Right renal cortex interstitium (tissue), 3 donors: ENCODE results near the gene RRP8. TPM values are rescaled to one million over a fixed set of nuclear protein-coding genes. Genes with fewer than 3 reads are reported as not detected.

Experiments used
- DNase-seq, 3 donors: peaks; one replicate each; pipeline ENCODE4 v3.0.0-alpha.2; 2013; ENCODE audit warnings: low read depth in 3 of 3, low spot score in 2 of 3
- polyA plus RNA-seq, 3 donors: library from polyadenylated mRNA; unstranded; fragments of 120-200 nt; gene quantifications; one replicate each; pipeline ENCODE4 v1.2.1, GENCODE V29; 2013; ENCODE audit not compliant: insufficient read length in 3 of 3

Gene RRP8
- polyA plus RNA-seq, 3 donors = 21.3 to 22.6 (median 21.6) TPM

DNA sequence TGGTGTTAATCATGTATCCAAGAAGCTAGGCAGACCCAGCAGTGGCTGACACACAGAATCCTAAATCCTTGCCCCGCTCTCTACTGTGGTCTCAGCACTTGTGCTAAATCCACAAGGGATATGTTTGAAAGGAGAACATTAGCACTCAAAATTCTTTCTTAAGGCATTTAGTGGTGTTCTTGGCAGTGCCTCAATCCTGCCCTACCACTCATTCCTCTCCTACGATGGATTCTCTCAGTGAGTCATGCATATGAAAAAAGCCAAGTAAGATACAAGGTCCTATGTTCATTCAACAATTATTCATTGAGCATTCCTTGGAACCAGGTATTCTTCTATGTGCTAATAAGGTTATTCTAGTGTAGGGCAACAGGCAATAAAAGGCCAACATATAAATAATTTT, 31.2 kb downstream of the RRP8 start:
- DNase-seq = no peak

DNA sequence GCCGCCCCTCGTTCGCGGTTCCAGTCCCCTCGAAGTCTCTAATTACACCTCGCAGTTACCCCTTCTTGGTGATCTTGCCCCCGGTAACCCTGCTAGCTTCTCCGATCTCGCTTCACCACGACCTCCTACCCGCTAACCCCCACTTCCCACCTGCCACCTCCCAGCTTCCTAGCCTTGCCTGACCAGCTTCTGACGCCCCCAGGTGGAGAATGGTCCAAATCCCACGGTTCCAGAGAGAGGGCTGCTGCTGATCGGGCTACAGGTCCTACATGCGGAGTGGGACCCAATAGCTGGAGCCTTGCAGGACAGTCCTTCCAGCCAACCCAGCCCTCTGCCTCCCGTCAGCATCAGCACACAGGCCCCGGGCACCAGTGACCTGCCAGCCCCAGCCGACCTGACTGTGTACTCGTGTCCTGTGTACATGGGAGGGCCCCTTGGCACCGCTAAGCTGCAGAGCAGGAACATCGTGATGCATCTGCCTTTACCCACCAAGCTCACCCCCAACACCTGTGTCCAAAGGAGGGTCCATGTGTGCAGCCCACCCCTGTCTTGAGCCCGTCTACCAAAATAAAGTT, 31.9 kb downstream of the RRP8 start:
- no peak for DNase-seq

DNA sequence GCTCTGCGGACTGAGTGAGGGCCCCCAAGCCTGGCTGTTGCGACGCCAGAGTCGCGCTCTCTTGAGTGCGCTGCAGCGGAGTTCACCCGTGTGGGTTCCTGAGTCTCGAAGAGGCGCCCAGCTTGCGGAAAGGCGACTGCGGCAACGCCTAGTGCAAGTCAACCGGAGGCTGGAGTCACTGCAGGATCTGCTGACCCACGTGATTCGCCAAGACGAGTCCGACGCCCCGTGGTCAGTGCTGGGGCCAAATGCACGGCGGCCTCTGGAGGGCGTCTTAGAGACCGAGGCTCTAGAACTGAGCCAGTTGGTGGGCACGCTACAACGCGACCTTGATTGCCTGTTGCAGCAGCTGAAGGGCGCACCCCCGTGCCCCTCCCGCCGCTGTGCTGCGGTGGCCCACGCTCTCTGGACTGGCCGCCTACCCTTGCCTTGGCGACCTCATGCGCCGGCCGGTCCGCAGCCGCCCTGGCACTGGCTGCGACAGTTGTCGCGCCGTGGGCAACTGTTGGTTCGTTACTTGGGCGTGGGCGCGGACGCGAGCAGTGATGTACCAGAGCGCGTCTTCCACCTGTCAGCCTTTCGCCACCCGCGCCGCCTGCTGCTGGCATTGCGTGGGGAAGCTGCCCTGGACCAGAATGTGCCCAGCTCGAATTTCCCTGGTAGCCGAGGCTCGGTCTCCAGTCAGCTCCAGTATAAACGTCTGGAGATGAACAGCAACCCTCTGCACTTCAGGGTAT, 32.6 kb downstream of the RRP8 start:
- DNase-seq = no peak

DNA sequence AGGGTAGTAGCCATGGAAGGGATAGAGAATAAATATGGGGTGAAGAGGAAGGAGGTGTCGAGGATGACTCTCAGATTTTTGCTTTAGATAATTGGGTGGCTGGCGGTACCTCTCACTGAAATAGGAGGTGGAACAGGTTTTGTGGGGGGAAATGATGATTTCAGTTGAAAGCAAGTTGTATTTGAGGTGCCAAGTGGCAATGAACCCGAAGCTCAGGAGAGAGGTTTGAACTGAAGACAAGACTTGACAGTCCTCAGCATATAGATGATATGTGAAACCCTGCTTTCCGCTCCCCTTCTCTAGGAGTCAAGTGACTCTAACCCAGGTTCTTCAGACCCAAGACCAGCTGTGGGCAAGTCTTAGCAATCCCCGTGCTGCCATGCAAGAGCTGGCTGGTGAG, 33.7 kb downstream of the RRP8 start:
- DNase-seq = no peak

DNA sequence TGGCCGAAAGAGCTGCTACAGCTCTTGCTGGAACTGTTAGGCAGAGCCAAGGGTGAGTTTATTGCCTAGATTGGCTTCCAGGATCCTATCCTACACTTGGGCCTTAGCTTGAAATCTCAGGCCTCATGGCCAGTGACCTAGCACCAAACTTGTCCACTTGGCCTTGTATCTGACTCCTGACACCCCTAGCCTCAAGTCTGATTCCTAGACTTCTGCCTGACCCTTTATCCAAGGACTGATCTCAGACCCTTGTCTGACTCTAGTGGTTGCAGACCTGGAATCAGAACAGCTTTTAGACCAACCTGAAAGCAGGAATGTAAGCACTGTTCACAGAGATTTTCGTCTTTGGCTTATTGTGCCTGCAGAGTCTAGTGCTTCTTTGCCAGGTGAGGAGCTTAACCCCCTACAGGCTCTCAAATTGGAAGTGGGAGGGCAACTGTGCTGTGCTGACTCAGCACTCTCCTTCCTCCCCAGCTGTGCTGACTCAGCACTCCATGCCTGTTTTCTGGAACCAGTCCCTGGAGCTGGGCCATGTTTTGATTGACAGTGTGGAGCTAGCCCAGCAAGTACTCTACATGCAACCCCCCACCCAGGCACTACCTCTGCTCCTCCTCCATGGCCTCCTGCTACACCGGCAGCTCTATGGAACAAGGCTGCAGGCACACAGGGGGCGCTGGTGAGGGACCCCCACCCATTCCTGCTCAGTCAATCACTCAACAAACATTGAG, 35.1 kb downstream of the RRP8 start:
- peak in 1 of 3 donors; percentile 33 for DNase-seq

DNA sequence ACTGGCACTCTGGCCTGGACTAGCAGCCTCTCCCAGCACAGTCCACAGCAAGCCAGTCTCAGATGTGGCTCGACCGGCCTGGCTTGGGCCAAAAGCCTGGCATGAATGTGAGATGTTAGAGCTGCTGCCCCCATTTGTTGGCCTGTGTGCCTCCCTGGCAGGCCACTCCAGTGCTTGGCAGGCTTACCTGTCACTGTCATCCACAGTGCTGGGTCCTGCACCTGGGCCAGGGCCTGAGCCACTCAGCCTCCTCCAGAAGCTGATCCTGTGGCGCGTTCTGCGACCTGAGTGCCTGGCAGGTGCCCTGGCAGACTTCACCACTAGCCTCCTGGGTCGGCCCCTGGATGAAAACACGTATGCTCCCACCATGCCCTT, 36.1 kb downstream of the RRP8 start:
- no peak for DNase-seq

DNA sequence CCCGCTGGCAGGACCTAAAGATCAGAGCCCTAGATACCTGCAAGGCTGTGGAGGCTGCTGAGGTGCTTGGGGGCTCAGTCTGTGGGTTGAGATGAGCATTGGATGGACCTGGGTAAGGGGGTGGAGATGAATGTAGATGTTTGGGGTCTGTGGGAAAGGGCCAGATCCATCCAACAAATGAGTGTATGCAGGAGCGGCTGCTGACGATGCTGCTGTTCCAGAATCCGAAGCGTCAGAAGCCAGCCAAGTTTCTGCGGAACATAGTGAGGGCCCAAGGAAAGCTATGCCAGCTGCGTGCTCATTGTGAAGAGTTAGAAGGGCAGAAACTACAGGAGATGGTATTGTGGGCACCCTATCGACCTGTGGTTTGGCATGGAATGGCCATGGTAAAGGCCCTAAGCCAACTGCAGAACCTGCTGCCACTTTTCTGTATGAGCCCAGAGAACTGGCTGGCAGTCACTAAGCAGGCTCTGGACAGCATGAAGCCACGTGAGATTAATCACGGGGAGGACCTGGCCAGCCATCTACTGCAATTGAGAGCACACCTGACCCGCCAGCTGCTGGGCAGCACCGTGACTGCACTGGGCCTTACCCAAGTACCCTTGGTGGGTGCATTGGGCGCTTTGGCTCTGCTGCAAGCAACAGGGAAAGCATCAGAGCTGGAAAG, 36.6 kb downstream of the RRP8 start:
- no peak for DNase-seq

DNA sequence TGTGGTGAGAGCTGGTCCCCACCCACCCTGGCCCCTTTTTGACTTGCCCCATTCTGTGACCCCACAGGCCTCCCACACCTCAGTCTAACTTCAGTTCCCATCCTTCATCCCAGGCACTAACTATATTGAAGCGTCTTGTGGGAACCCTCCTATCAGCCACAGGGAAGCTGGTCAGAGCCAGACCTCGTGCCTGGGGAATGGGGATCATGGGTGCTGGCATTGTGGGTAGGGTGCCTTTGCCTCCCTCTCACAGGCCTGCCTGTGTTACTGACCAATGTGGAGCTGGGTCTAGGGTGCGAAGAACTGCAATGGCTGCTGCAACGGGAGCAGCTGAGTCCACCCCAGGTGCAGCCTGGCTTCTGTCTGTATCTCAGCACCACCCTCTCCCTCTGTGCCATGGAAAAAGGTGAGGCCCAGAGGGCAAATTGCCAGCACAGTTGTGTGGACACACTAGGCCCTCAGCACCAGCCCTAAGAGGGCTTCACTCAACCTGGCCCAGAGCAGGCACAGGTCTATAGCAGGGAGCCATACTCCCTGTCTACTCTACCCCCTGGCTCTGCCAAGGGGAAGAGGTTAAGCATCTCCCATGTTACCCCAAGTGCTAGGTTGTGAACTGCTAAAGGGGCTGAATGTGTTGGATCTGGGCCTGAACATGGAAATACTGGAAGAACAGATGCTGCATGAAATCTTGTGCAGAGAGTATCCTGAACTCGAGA, 37.3 kb downstream of the RRP8 start:
- DNase-seq = no peak

DNA sequence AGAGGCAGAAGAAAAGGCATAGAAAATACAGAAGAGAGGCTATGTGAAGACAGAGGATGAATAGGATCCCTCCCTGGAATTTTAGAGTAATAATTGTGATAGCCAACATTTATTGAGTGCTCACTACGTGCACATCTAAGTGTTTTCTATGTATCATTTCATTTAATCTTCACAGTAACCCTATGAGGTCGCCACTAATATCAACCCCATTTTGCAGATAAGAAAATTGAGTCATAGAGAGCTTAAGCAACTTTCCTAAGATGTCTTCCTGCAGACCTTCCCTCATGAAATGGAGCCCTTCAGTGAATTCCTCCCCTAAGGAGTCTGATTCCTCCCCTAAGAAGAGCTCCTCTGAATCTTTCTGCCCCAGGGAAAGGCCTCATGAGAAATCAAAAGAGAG, 38.1 kb downstream of the RRP8 start:
- no peak for DNase-seq

DNA sequence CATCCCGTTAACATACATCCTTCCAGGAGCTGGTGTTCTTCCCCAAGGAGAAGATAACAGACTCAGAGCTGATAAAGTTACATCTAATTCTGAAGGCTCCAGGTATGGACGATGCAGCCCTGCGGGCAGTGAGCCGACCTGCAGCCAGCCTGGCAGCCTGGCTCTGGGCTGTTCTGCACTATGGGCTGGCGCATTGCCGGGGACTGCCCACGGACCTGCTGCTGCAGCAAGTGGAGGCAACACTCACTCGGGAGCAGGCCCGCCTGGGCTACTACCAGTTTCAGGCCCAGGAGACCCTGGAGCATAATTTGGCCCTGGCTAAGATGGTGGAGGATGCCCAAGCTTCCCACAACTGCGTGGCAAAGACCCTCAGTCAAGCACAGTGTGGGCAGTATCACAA, 39.7 kb downstream of the RRP8 start:
- DNase-seq = no peak

DNA sequence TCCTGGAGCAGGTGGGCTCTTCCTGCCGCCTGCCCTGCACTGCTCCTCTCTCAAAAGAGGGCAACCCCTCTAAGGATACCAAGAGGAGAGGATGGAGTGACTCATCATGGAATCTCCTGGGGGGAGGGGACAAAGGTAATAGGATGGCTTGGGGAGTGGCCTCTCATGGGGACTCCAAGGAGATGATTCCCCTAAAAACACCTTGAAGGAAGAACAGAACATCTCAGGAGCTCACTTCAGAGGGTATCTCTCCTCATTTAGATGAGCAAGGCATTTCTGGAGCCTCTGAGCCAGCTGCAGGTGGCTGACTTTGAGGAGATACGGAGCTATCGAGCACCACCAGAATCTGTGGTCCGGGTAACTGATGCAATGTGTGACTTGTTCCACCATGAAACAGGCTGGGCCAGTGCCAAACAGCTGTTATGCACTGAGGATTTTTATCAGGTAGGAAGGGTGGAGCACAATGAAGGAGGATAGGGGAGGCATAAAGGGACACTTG, 40.2 kb downstream of the RRP8 start:
- no peak for DNase-seq

DNA sequence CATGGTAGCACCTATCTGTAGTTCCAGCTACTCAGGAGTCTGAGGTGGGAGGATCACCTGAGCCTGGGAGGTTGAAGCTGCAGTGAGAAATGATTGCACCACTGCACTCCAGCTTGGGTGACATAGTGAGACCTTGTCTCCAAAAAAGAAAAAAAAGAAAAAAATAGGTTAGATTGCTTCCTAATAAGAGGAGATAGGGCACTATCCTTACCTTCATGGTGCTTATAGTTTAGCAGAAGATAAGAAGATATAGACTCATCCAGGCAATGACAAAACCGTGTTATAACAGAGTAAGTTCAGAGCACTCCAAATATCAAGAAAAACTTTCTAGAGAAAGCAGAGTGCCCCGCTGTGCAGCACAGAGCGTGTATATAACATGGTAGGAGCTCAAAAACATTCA, 42.1 kb downstream of the RRP8 start:
- DNase-seq = no peak

DNA sequence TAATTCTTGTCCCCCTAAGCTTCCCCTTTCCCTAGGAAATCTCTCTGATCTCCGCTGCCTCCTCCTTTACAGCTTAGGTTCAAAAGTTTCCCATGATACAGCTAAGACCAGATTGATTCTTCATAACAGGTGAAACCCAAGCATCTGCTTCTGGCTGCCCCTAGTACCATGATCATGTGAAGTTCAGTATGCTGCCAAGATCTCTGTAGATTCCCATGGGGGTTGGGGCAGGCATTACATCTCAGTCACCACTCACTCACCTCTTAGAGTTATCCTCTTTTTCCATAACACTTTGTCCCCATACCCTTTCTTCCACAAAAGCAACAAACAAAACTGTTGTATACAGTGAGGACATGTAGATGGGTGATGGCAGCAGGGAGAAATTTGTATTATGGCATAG, 44.0 kb downstream of the RRP8 start:
- DNase-seq = no peak

DNA sequence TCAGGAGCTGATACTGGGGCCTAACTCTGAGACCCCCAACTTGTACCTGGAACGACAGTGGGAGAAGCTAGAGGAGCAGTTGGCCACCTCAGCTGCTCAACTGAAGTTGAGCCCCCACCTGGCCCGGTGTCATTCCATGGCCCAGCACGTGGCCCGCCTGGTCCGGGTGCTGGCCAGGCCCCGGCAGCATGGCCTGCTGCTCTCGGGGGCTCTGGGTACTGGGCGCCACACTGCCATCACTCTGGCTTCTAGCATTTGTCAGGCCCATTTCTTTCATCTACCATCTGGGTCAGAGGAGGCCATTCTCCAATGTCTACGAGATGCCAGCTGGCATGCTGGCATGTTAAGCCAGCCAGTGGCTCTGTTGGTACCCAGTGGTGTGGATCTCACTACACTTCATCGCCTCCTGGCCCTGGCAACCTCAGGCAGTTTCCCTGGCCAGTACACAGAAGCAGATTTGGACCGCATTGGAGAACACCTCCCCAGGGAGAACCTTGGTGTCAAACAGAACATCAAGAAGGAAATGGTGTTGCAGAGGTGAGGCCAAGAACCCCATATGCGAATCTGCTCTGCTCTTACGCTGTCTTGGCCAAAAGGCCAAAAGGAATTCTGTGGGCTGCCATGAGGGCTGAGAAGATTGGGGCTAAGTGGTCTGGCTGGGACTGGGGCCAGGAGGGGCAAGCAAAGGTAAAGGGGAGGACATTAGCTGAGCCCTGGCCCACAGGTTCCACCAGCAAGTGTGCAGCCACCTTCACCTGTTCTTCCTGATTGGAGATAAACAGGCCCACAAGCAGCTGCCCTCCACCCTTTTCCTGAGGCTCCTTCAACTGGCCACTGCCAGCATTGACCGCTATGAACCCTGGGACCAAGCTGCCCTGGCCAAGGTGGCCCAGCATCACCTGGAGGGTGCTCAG, 45.4 kb downstream of the RRP8 start:
- DNase-seq = no peak

DNA sequence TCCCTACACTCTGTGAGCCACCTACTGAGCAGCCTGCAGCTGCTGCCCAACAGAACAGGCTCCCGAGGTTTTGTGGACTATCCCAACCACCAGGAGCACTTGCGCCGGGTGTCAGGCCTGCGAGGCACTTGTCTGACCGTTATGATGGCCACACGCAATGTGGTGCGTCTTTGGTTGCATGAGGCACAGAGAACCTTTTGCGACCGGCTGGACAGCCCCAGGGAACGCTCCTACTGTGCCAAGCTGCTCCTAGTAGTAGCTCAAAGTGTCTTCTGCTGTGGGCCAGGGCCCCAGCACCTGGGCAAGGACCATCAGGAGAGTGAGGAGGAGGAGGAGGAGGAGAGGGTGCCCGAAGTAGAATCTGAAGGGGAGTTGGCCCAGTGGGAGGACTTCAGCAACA, 46.4 kb downstream of the RRP8 start:
- DNase-seq = no peak

DNA sequence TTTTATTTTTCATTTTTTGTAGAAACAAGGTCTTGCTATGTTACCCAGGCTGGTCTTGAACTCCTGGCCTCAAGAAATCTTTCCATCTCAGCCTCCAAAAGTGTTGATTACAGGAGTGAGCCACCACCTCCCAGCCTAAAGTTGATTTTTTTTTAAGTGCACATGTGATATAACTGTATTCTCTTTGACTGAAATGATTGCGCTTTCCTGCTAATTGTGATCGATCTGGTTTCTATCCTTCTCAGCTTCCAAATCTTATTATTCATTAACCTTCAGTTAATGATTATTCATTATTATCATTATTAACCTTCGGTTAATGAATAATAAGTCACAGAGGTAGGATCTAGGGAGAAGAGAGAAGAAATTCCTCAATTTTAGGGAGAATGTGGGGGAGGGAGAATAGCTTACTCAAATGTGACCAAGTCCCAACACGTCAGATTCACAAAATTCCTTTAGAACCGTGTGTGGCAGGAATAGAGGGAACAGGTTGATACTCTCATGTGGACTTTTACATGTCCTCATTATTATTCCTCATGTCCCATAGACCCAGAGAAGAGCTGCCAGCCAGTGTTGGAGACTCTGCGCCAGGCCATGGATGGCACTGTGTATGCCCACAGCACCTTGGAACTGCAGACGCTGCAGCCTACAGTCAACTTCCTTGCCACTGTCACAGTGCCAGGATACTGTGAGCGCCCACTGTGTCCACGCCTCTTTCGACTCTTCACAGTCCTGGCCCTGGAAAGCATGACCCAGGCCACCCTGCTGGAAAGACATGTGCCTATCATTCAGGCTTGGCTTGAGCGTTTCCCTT, 47.1 kb downstream of the RRP8 start:
- DNase-seq = peak in 1 of 3 donors; percentile 32

DNA sequence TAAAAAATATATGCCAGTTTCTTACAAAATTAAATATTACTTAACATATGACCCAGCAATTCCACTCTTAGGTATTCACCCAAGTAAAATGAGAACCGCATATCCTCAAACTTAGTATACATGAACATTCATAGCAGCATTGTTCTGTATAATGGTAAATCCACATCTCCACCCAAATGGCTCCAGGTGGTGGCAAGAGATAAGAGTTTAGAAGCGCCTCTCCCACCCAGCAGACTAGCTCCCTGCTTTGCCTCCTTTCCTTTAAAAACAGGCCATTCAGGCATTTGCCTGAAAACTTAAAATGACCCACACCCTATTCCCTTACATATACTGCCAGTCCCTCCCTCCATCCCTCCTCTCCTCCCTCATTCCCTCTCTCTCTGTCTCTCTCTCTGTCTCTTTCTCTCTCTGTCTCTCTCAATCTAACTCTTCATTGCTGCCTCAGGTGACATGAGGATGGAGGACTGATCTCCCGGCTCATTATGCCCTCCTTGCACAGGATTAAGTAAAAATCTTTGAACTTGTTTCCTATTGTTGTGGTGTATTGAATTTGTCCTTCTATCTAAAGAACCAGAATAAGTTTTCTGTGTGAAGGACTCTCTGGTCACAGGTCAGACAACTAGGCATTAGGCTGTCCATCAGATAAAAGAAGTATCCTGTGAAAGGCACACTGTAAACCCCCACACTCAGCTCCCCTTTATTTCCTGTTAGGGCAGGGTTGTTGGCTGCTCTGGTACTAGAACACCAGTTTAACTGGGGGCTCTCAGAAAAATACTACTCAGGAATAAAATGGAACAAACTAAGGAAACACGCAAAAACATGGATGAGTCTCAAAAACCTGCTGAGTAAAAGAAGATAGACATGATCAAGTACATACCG, 48.3 kb downstream of the RRP8 start:
- no peak for DNase-seq

DNA sequence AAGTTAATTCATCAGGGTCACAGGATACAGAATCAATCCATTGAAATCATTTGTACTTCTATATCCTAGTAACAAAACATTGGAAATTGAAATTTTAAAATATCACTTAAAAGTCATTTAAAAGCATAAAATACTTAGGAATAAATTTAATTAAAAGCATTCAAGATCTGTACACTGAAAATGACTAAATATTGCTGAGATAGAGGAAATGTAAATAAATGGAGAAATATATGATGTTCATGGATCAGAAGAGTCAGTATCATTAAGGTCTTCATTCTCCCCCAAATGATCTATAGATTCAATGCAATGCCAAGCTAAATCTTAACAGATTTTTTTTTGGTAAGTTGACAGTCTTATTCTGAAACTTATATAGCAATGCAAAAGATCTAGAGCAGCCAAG, 49.8 kb downstream of the RRP8 start:
- no peak for DNase-seq
